DOHH2 (cell line): ENCODE data around the gene TRMT1.
A peak's percentile ranks its signal among the peaks of the same experiment; 100 is the strongest.

Source experiments
- H3F3A ChIP-seq: fragments of 200-600 bp; sonication (generic), shearing (Covaris generic); 2 replicates; pipeline ENCODE4 v1.6.0; 2016; ENCODE audit warnings: antibody characterized with exemption, mild to moderate bottlenecking; ENCODE audit not compliant: control insufficient read depth, insufficient read depth
- H3K27ac ChIP-seq: fragments of 200-600 bp; sonication (generic); 2 replicates; pipeline ENCODE4 v1.5.1; 2014; ENCODE audit warnings: low read depth, mild to moderate bottlenecking, low read length, moderate library complexity
- H3K27me3 ChIP-seq: fragments of 200-600 bp; sonication (generic); 2 replicates; pipeline ENCODE4 v1.6.1; 2014; ENCODE audit warnings: mild to moderate bottlenecking, low read length, mixed read lengths; ENCODE audit not compliant: control insufficient read depth
- H3K36me3 ChIP-seq: fragments of 200-600 bp; sonication (generic); 2 replicates; pipeline ENCODE4 v1.6.1; 2014; ENCODE audit warnings: mild to moderate bottlenecking, low read length, moderate library complexity, mixed read lengths; ENCODE audit not compliant: control insufficient read depth
- H3K4me1 ChIP-seq: fragments of 200-600 bp; sonication (generic); 2 replicates; pipeline ENCODE4 v1.6.1; 2014; ENCODE audit warnings: mild to moderate bottlenecking, low read length, mixed read lengths; ENCODE audit not compliant: control insufficient read depth
- H3K4me2 ChIP-seq: fragments of 200-600 bp; sonication (generic); 2 replicates; pipeline ENCODE4 v1.6.0; 2014; ENCODE audit warnings: mild to moderate bottlenecking, low read length, moderate library complexity
- H3K4me3 ChIP-seq: fragments of 200-600 bp; sonication (generic); 2 replicates; pipeline ENCODE4 v1.5.1; 2014; ENCODE audit warnings: mild to moderate bottlenecking, low read length, mixed read lengths
- H3K79me2 ChIP-seq: fragments of 200-600 bp; sonication (generic); 2 replicates; pipeline ENCODE4 v1.6.1; 2014; ENCODE audit warnings: mild to moderate bottlenecking, low read length, mixed read lengths; ENCODE audit not compliant: control insufficient read depth
- H3K9me2 ChIP-seq: fragments of 200-600 bp; sonication (generic); replicated peaks from 2 replicates; pipeline ENCODE4 v1.6.1; 2014; ENCODE audit warnings: mild to moderate bottlenecking, low read length, mixed read lengths; ENCODE audit not compliant: control insufficient read depth
- H3K9me3 ChIP-seq: fragments of 200-600 bp; sonication (generic); 2 replicates; pipeline ENCODE4 v1.6.1; 2014; ENCODE audit warnings: antibody characterized with exemption, low read length, mixed read lengths; ENCODE audit not compliant: control insufficient read depth, insufficient read depth
- H4K20me1 ChIP-seq: fragments of 200-600 bp; sonication (generic); 2 replicates; pipeline ENCODE4 v1.6.0; 2014; ENCODE audit warnings: low read depth, mild to moderate bottlenecking, antibody characterized with exemption, low read length, moderate library complexity; ENCODE audit not compliant: control insufficient read depth, insufficient read depth
- EZH2phosphoT487 ChIP-seq: fragments of 200-600 bp; sonication (generic); IDR thresholded peaks from 2 replicates; pipeline ENCODE4 v1.6.1; 2017; ENCODE audit warnings: borderline replicate concordance, mild to moderate bottlenecking, antibody characterized with exemption, low read length, moderate library complexity, mixed read lengths
- TF ChIP-seq, protein P1 (sequence below): fragments of 200-600 bp; sonication (generic); IDR thresholded peaks from one replicate; pipeline ENCODE4 v1.5.1; 2014; ENCODE audit warnings: antibody characterized with exemption, mild to moderate bottlenecking, low read depth, low read length; ENCODE audit not compliant: poor library complexity, severe bottlenecking

TRMT1 gene

DNA sequence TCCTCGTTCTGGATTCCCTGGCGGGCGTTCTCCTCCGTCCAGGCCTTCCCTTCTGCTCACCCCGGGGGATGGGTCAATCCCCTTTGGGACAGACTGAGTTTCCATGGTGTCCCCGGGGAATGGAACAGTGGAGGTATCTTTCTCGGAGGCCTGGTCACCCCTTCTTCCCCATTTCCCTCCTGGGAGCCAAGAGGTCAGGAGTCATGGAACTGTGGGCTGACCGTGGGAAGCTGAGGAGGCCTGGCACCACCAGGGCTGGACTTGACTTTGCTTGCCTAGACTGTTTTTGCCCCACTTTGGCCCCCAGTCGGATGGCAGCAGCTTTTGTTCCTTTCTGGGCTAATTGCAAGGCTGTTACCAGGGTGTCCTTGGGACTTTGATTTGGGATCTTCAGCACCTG, 3.5 kb upstream of the TRMT1 start:
- no peaks in the 10 kb centered on the region for H3K9me3 ChIP-seq
- H3K79me2 ChIP-seq, result peaks cover 83% of the 10 kb centered on the region
- peak overlapping the region; percentile 73; the same call in 1 of the 2 replicates for H3K4me2 ChIP-seq
- peaks cover 43% of the 10 kb centered on the region for H3K36me3 ChIP-seq
- no peak overlapping the region for H3K27ac ChIP-seq
- TF ChIP-seq, protein P1, sequence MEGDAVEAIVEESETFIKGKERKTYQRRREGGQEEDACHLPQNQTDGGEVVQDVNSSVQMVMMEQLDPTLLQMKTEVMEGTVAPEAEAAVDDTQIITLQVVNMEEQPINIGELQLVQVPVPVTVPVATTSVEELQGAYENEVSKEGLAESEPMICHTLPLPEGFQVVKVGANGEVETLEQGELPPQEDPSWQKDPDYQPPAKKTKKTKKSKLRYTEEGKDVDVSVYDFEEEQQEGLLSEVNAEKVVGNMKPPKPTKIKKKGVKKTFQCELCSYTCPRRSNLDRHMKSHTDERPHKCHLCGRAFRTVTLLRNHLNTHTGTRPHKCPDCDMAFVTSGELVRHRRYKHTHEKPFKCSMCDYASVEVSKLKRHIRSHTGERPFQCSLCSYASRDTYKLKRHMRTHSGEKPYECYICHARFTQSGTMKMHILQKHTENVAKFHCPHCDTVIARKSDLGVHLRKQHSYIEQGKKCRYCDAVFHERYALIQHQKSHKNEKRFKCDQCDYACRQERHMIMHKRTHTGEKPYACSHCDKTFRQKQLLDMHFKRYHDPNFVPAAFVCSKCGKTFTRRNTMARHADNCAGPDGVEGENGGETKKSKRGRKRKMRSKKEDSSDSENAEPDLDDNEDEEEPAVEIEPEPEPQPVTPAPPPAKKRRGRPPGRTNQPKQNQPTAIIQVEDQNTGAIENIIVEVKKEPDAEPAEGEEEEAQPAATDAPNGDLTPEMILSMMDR, result no peak
- peaks cover 37% of the 10 kb centered on the region for H3K4me1 ChIP-seq
- peaks cover 25% of the 10 kb centered on the region for H4K20me1 ChIP-seq
- peaks cover 6% of the 10 kb centered on the region for H3F3A ChIP-seq
- H3K27me3 ChIP-seq, result no peaks in the 10 kb centered on the region
- H3K9me2 ChIP-seq, result no peaks in the 10 kb centered on the region
- no peak overlapping the region for H3K4me3 ChIP-seq

DNA sequence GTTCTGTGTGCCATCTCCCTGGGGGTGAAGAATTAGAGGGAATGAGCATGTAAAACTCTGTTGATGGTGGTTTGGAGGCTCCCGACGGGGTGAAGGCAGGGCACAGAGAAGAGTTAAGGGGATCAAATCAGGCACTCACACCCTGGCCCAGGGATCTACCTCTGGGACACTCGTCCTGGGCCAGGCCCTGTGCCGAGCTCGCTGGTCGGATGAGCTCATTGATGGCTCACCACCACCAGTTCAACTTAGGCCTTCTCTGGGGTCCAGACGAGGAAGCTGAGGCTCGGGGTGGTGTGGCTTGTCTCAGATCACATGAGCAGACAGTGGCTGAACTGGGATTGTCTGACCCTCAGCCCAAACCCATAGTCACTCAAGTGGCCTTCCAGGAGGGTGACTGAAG, 3.1 kb upstream of the TRMT1 start:
- peak overlapping the region; percentile 73 for H3K4me2 ChIP-seq
- peaks cover 39% of the 10 kb centered on the region for H3K4me1 ChIP-seq
- H4K20me1 ChIP-seq, result peaks cover 25% of the 10 kb centered on the region
- no peaks in the 10 kb centered on the region for H3K9me3 ChIP-seq
- H3K79me2 ChIP-seq, result peaks cover 83% of the 10 kb centered on the region
- H3K4me3 ChIP-seq, result peak overlapping the region; percentile 94
- H3K27ac ChIP-seq, result no peak overlapping the region
- no peaks in the 10 kb centered on the region for H3K9me2 ChIP-seq
- no peaks in the 10 kb centered on the region for H3K27me3 ChIP-seq
- H3F3A ChIP-seq, result peaks cover 6% of the 10 kb centered on the region
- TF ChIP-seq EZH2phosphoT487, result no peak
- TF ChIP-seq, protein P1, result no peak
- H3K36me3 ChIP-seq, result peaks cover 44% of the 10 kb centered on the region

DNA sequence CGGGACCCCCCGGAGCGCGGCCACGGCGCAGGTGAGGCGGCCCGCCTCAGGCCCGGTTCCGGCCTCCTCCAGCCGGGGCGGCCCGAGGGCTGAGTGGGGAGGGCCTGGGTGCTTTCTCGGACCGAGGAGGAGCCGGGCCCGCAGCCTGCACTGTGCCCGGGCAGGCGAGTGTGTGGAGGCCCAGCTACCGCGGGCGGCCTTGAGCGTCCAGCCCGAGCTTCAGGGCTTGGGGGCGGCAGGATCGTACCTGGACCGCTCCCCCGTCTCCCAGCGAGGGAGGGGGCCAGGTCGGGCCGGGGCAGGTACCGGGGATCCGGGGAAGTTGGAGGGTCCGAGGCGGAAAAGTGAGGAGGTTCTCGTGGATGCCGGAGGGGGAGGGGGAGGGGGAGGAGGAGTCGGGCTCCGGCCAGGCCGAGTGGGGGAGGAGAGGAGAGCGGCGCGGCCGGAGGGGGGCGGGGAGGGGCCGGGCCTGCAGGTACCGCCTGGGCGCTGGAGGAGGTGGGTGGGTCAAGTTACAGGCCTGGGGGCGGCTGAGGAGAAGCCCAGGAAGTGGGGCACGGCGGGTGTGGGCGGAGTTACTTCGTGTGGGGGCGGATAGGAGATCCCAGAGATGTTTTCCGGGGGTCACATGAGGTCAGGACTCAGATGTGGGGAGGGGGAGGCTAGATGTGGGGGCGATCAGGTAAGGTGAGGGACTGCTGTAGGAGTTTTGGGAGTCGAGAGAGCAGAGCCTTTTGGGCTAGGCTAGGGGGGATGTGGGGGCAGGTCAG, 2.1 kb upstream of the TRMT1 start:
- Histone ChIP-seq H3K4me2 (peak overlapping the region; percentile 73), H3K4me3 (peak overlapping the region; percentile 94), H3K36me3 (peaks cover 43% of the 10 kb centered on the region), H3K9me2 (no peaks in the 10 kb centered on the region), H3K27ac (peak overlapping the region; percentile 63), H3K27me3 (no peaks in the 10 kb centered on the region), H3K4me1 (peaks cover 39% of the 10 kb centered on the region), H3K9me3 (no peaks in the 10 kb centered on the region), H3K79me2 (peaks cover 77% of the 10 kb centered on the region), H4K20me1 (peaks cover 25% of the 10 kb centered on the region), H3F3A (peaks cover 6% of the 10 kb centered on the region)
- TF ChIP-seq EZH2phosphoT487, result no peak
- TF ChIP-seq, protein P1, result no peak
